Adipose tissue (tissue), 3 donors: ENCODE data around the gene HS3ST4. TPM values are rescaled to one million over a fixed set of nuclear protein-coding genes. Genes with fewer than 3 reads are reported as not detected.

ENCODE experiments used
- H3K27ac ChIP-seq: one replicate; pipeline ENCODE4 v1.5.1; 2013; ENCODE audit warnings: low read depth, low read length
- WGBS, 3 donors: extraction: QIAGEN DNeasy Blood & Tissue Kit; methylation state at CpG; one replicate each; pipeline ENCODE4 v1.1.7; 2013; 5-methylcytosine and 5-hydroxymethylcytosine counted together
- polyA plus RNA-seq, 3 donors: library from polyadenylated mRNA; stranded (reverse); fragments of 200-250 nt; gene quantifications; one replicate each; pipeline ENCODE4 v1.2.3, GENCODE V29; 2013
- donor health status: healthy with polysubstance abuse.
- donor health status: Bipolar disorder and iron deficiency.
- donor health status: healthy.

Gene HS3ST4
- polyA plus RNA-seq, 3 donors, result 0.09 TPM; not detected in 2

DNA sequence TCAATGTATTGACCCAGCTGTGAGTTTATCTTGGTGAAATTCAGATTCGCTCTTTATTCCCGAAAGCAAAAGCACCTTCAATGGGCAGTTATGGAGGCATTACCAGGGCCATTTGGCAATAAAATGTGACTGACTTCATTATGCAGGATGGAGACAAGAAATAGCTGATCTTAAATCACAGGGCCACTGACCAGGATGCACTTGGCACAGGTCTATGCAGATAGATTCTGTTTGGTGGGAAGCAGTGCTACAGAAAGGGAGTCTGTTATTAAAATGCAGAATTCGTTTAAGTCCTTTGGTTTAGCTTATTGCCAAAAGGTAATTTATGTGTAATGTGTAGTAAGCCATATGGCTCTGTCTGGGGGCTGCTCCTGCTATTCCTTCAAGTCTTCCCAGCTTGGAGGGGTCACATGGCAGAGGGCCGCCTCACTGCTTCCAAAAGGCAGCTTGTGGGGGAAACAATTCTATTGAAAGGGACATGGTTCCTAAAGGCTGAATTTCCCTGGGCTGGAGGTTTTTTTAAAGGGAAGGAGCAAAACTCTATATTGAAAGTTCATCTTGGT is 239.8 kb downstream of the HS3ST4 start:
- H3K27ac ChIP-seq, result no peak overlapping the region
- 68 to 80% (median 76%) methylated on average over 4 of the region's 4 CpGs for WGBS, 3 donors

DNA sequence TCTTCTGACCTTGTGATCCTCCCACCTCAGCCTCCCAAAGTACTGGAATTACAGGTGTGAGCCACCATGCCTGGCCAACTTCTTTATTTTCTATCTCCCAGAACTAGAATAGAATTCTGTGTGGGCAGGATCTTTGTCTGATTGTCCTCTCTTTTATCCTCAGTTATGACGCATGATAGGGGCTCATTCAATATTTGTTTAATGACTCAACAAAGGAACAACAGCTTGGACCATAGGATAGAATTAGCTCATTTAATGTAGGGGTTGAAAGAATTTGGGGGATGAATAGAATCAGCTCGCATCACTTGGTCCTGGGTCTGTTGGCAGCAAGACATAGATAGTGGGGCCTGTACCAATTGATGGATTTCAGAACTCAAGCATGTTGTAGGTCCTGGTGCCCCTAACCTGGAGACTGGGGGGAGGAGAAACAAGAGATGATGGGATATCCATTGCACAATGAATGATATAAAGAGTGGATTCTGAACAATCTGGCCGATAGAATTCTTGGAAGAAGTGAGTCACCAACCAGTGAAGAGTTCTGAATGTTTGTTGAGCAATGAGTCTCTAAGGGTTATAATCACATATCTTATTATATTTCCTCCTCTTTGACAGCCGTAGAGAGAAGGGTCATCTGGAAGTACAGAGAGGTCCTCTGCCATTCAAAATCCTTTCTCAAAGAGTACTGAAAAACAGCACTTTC is 250.2 kb downstream of the HS3ST4 start:
- H3K27ac ChIP-seq, result no peak overlapping the region
- WGBS, 3 donors, result 64 to 76% (median 72%) methylated on average over 4 of the region's 4 CpGs

DNA sequence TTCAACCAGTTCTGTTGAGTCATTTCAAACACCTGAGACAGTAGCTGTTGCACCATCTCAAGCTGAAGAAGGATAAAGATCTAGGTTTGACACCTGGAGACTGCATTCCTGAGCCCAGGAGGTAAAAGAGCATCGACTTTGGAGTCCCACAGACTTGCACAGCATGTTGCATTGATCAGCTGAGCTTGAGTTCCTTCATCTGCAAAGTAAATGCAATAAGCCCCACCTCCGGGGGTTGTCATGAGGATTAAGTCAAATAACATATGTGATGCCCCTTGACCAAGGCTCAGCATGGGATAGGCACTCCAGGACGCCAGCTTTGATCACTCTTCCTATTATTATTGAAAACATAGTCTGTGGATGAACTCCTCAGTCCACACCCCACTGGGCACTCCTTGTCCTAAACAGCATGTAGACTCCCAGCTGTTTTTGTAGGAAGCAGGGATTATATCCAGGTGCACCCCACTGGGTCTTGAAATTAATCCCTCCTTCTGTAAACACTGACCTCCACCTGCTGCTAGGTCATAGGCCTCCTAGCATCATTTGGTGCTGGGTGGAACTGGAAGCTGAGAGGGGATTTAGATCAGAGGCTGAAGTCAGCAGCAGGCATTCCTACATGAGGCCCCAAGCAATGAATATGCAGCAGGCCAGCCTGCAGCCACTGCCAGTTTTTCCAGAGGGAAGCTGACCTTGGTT is 259.0 kb downstream of the HS3ST4 start:
- WGBS, 3 donors, result 13 to 26% (median 16%) methylated on average over 3 of the region's 3 CpGs
- no peak overlapping the region for H3K27ac ChIP-seq

DNA sequence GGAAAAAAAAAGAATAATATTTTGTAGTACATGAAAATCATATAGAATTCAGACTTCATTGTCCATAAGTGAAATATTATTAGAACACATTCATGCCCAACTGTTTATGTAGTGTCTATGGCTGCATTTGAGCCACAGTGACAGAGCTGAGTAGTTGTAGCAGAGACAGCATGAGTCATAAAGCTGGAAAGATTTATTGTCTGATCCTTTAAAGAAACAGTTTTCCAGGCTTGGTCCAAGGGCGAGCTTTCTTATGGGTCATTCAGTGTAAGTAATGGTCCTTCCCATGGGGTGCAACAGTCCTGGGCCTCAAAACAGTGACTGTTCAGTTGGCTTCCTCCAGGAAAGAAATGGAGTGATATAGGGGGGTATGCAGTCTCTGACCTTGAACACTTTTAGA is 260.2 kb downstream of the HS3ST4 start:
- H3K27ac ChIP-seq, result no peak overlapping the region
- WGBS, 3 donors, result 65 to 71% (median 68%) methylated on average over 1 of the region's 1 CpG

DNA sequence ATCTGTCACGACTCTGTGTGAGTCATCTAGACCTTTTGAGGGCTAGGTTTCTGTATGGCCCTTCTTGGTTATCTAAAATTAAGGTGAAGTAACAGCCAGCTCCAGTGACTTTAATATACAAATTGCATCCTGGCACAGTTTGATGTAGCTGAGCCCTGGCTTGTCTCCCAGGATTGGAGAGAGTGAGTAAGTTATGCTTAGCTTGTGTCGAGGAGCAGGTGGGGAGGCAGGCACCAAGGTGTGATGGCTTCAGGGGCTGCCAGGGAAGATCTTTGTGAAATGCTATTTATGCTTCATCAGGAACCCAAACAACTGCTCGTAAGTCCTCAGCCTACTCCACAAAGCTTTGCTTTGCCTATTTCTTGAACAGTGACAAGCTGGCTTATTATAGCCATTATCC is 261.2 kb downstream of the HS3ST4 start:
- H3K27ac ChIP-seq, result no peak overlapping the region
- 68 to 78% (median 71%) methylated on average over 3 of the region's 3 CpGs for WGBS, 3 donors

DNA sequence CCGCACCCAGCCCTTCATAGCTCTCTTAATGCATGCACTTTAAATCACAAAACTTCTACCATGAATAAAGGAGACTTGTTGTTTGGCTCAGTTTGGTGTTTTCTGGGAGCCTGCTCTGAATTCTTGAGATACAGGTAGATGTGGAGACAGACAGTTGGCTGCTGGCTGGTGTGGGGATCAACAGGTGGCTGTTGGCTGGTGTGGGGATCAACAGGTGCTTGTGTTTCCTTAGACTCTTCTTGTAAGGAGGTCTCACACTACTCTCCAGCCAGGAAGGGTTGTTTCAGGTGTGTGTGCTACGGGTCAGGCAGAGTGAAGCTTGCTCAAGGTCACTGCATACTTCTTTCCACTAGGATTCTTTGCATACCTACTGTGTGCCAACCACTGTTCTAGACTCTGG is 265.9 kb downstream of the HS3ST4 start:
- H3K27ac ChIP-seq, result no peak overlapping the region
- WGBS, 3 donors, result 73 to 79% (median 79%) methylated on average over 2 of the region's 2 CpGs

DNA sequence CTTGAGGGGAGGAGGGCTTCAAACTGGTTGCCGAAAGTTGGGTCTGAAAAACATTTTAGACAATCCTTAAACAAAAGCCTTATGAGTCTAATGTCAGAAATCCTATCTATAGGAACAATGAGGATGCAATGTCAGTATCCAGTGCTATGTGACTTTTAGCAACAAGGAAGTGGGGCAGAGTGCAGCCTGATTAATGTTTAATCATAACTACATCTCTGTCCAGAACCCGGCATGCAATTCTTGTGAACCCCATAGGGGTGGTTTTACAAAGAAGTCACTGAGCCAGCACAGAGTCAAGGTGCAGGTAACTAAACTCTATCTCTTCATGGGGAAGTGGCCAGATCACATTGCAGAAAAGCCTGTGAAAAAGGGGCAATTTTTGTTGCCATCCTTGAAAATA is 267.5 kb downstream of the HS3ST4 start:
- WGBS, 3 donors, result 53 to 90% (median 88%) methylated on average over 2 of the region's 2 CpGs
- no peak overlapping the region for H3K27ac ChIP-seq

DNA sequence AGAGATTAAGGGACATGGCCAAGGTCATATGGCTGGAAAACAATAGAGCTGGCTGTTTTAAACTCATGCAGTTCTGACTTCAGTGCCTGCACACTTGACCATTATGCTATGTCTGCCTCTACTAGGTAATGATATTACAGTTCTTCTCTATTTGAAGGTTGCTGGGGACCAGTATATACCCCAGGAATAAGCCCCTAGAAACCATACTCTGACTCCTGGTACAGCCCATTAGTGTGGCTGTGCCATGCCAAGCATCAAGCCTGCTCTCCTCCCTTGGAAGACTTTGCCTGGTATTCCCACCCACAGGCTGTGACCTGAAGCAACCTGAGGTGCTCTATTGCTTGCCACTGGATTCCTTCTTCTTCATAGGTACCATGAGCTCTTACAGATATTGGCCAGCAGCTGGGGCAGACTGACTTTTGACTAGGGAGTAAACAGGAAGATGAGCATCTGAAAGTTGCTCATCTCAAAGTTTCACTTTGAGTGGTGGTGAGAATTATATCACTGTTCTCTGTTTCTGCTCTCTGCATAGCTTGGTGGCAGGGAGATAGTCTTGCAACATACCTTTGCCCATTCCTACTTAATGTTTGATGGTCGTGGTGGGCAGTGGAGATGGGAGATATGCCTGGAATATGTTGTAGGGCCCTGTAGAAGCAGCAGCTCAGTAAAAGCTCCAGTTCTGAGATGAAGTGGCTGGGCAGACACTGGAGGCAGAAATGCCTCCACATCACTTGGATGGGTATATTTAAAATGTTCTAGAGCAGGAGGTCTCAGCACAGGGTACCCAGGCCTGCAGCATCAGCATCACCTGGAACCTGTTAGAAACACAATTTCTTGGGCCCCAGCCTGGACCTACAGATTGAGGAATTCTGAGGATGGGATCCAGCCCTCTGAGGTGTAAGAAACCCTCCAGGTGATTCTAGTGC is 274.7 kb downstream of the HS3ST4 start:
- 45 to 63% (median 57%) methylated on average over 1 of the region's 1 CpG for WGBS, 3 donors
- no peak overlapping the region for H3K27ac ChIP-seq

DNA sequence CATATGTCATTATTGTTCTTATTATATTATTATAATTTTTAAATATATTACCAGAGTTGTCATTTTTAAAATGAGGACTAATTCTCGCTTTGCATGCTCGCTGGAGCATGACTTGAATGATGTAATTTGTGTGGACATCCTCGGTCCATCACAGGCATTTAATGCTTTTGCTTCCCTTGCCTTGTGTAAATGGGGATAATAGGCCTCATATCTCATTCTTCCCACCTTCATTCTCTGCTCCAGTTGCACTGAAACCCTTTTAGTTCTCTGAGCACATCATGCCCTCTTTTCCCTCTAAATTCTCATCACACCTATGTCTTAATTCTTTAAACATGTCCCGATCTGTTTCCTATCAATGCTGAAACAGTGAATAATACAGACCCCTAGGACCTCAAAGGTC is 285.4 kb downstream of the HS3ST4 start:
- no peak overlapping the region for H3K27ac ChIP-seq
- whole genome bisulfite sequencing, 3 donors, result 76 to 79% (median 77%) methylated on average over 4 of the region's 4 CpGs

DNA sequence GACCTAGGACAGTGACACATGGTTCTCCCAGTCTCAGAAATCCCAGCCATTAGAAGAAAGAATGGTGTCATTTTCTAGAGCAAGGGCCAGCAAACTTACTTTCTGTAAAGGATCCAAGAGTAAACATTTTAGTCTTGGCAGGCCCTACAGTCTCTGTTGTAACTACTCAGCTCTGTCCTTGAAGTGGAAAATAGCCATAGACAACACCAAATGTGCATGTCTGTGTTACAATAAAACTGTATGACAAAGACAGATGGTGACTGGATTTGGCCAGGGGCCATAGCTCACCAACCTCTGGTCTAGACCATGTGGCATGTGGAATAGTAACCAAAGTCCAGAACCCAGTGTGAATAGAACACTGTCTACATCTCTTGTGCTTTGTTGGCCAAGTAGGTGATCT is 286.5 kb downstream of the HS3ST4 start:
- no peak overlapping the region for H3K27ac ChIP-seq

DNA sequence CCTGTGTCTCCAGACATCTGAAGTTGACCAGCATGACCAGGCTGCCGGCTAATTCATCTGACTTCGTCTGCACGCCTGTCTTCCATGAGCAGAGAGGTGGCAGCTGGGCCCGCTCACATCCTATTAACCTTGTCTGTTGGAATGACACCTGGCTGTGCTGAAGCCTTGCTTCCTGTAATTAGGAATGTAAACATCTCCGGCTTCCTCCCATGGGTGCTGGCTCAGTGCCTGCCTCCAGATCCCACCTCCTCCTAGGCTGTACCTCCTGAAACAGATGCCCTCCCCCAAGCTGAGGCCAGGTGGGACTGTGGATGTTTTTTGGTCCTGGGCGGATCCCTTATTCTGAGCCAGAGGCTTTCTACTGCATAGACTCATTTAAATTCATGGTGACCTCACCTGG is 296.3 kb downstream of the HS3ST4 start:
- H3K27ac ChIP-seq, result no peak overlapping the region
- 23 to 48% (median 39%) methylated on average over 6 of the region's 6 CpGs for WGBS, 3 donors

DNA sequence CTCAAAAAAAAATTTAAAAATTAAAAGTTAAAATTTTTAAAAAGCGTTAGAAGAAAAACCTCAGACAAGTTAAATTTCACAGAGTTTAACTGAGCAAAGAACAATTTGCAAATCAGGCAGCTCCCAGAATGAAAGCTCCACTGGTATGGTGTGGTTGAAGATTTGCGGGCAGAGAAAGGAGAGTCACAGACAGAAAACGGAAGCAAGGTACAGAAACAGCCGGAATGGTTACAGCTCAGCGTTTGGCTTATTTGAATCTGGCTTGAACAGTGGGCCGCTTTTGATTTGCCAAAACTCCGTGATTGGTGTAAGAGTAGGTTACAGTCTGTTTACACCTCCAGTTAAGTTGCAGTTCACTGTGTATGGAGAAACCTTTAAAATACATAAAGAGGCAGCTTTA is 297.1 kb downstream of the HS3ST4 start:
- no peak overlapping the region for H3K27ac ChIP-seq
- WGBS, 3 donors, result 73 to 78% (median 77%) methylated on average over 7 of the region's 7 CpGs

DNA sequence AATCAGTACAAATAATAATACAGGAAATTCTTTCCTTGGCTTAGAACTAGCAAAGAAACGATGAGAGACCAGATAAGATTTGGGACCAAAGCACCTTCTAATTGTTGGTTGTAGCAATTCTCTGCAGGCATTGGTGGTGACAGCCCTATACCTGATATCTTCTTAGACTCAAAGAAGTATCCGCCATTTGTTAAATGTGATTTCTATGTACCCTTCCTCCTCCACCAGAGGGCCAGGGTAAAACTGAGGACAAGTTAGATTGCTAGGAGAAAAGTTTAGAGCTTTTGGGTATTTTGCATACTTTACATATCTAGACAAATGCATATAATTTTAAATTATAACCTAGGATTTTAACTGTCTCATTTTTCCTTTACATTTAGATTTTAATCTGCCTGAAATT is 304.3 kb downstream of the HS3ST4 start:
- 66 to 74% (median 70%) methylated on average over 2 of the region's 2 CpGs for WGBS, 3 donors
- H3K27ac ChIP-seq, result no peak overlapping the region

DNA sequence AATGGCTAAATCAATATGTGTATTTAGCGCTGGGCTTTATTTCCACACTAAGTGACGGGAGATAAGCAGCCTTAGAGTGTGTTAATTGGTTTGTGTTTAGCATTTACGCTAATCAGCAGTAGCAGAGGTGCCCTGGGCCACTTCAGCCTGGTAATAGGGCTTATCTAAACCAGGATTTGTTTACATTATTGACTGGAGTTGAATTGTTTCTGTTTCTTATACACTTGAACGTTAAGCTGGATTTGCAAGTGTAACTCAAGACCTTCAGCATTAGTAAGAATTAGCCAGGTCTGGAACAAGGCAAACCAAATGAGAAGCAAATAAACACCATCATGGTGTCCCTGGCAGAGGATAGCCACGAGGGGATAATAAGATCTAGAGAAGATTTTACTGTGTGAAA is 313.6 kb downstream of the HS3ST4 start:
- 19 to 50% (median 46%) methylated on average over 5 of the region's 5 CpGs for WGBS, 3 donors
- no peak overlapping the region for H3K27ac ChIP-seq

DNA sequence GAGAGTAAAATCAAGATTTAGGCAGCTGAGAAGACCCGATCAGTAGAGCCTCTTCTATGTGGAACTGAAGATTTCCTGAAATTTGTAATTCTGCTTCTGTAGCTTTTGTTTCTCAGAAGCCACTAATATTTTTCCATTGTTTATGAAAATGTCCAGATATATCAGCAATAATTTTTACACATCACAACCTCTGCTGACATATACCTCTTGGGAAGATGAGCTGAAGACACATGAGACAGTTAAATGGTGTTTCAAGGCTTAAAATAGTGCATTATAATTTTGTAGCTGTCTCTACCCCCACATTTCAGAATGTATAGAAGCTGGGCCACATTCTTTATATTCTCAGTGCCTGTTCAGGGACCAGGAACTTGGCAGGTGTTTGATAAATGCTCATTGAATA is 320.6 kb downstream of the HS3ST4 start:
- H3K27ac ChIP-seq, result no peak overlapping the region
- 69 to 87% (median 76%) methylated on average over 1 of the region's 1 CpG for WGBS, 3 donors

DNA sequence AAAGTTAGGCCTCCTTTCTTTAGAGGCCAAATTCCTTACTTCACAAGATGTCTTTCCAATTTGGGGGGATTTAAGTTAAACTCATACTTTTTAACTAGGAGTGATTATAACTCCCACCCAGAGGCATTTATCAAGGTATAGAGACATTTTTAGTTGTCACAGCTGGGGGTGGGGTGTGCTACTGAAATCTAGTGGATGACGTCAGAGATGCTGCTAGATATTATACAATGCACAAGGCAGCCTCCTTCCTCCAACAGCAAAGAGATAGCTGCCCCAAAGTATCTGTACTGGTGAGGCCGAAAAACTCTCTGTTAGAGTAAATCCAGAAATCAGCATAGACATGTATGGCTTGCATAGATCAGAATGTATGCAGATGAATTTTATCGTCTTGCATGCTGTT is 324.0 kb downstream of the HS3ST4 start:
- 59 to 90% (median 76%) methylated on average over 3 of the region's 3 CpGs for WGBS, 3 donors
- no peak overlapping the region for H3K27ac ChIP-seq

DNA sequence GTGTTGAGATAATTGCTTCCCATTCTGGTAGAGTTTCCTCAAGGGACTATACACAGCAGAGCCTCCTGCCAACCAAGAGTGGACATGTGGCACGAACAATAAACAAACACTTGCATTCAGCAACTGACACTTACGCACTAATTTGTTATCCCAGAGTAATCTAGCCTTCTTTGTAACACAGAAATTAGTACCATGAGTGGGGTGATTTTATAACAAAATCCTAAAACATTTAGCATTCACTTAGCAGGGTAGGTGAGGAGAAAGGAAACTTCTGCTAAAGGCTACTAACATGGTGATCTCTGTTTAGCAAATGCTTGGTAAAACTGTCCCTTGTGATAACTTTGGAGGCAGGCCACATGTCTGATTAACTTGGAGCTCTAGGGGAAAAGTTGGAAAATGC is 325.2 kb downstream of the HS3ST4 start:
- no peak overlapping the region for H3K27ac ChIP-seq
- WGBS, 3 donors, result 41 to 66% (median 66%) methylated on average over 2 of the region's 2 CpGs

DNA sequence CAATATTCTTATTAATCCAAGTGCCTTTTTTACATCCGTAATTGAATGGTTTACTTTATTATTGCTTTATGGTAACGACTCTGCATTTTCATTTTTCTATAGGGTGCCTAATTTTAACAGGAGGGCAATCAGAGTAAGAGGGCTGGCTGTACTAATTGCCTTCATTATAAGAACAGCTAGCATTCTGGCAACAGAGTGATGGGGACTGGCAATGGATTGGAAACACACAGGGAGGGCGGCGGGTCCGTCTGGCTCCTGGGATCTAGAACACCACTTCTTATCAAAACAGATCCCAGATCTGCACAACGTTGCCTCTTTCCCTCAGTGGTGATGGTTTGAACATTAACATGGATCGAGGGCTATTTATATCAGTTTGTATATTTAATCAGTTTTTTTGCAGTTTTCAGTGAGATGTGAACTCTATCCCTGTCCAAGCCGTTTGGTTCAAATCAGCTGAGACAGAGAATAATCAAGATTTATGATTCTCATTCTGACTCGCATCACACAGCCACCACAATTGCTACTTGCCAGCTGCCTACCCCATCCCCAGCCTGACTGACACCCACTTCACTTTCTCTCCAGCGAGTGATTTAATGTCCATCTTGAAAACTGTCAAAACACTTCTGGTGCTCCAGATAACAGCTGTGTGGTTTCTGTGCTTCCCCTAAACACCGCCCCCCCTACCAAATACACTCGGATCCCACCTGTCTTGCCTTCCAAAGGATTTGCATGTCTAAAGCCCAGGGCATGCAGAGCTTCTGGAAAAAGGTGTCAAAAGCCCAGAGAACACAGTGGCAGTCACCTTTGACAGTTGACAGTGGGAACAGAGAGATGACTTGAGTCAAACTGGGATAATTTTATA is 327.9 kb downstream of the HS3ST4 start:
- WGBS, 3 donors, result 26 to 27% (median 26%) methylated on average over 12 of the region's 12 CpGs
- H3K27ac ChIP-seq, result no peak overlapping the region
